Epithelial cell of esophagus (primary cell): ENCODE measurements around the gene ZEB2.
A peak's percentile ranks its signal among the peaks of the same experiment; 100 is the strongest.

Source experiments
- DNase-seq: peaks from one replicate; pipeline ENCODE4 v3.0.0; 2010; ENCODE audit warnings: low read depth
- H3K4me3 ChIP-seq: 2 replicates; pipeline ENCODE4 v1.5.1; 2011; ENCODE audit warnings: mild to moderate bottlenecking, low read length, control low read depth
- CTCF ChIP-seq: IDR thresholded peaks from 2 replicates; pipeline ENCODE4 v1.5.1; 2011; ENCODE audit warnings: low read depth, mild to moderate bottlenecking, low read length, control low read depth, inconsistent platforms; ENCODE audit not compliant: insufficient read depth; ENCODE audit errors: missing control alignments

Gene ZEB2

GRCh38 chr2:144351687-144352086, 168.2 kb downstream of the ZEB2 start:
- TF ChIP-seq CTCF, result no peak
- no peak for DNase-seq

GRCh38 chr2:144350151-144350802, 169.6 kb downstream of the ZEB2 start:
- no peak for TF ChIP-seq CTCF
- DNase-seq, result no peak
- H3K4me3 ChIP-seq, result no peak overlapping the region

More at GRCh38 chr2:144351687-144352086, 168.2 kb downstream of the ZEB2 start:
- H3K4me3 ChIP-seq, result no peak overlapping the region

GRCh38 chr2:144349674-144350073, 170.2 kb downstream of the ZEB2 start:
- DNase-seq, result no peak

GRCh38 chr2:144348846-144349245, 171.1 kb downstream of the ZEB2 start:
- H3K4me3 ChIP-seq, result no peak overlapping the region
- DNase-seq, result no peak
- TF ChIP-seq CTCF, result no peak

More at GRCh38 chr2:144349674-144350073, 170.2 kb downstream of the ZEB2 start:
- no peak overlapping the region for H3K4me3 ChIP-seq
- no peak for TF ChIP-seq CTCF

GRCh38 chr2:144346229-144346628, 173.7 kb downstream of the ZEB2 start:
- TF ChIP-seq CTCF, result no peak
- no peak for DNase-seq
- no peak overlapping the region for H3K4me3 ChIP-seq

- DNase-seq, result no peak
- H3K4me3 ChIP-seq, result no peak overlapping the region
- no peak for TF ChIP-seq CTCF
Observed at GRCh38 chr2:144343145-144343544, 176.8 kb downstream of the ZEB2 start.

- TF ChIP-seq CTCF, result no peak
- H3K4me3 ChIP-seq, result no peak overlapping the region
- DNase-seq, result peak; percentile 50
Observed at GRCh38 chr2:144341538-144341937, 178.4 kb downstream of the ZEB2 start.
